Neural cell (in vitro differentiated cells): ENCODE data around the gene NT5C2. TPM values are rescaled to one million over a fixed set of nuclear protein-coding genes. Genes with fewer than 3 reads are reported as not detected.

Source experiments
- H2AFZ ChIP-seq: fragments of 200-600, 300-800 bp; sonication (generic), shearing (Covaris generic); 2 replicates; pipeline ENCODE4 v1.6.0; 2014; ENCODE audit warnings: low read depth, mild to moderate bottlenecking, antibody characterized with exemption, low read length, moderate library complexity
- H3F3A ChIP-seq: fragments of 200-600 bp; shearing (Covaris generic); 2 replicates; pipeline ENCODE4 v1.6.1; 2016; ENCODE audit warnings: mild to moderate bottlenecking, moderate library complexity, mixed read lengths, antibody characterized with exemption, low read length; ENCODE audit not compliant: insufficient read depth, poor library complexity, severe bottlenecking
- H3K27ac ChIP-seq: fragments of 200-600, 300-800 bp; sonication (generic), shearing (Covaris generic); 2 replicates; pipeline ENCODE4 v1.5.1; 2014; ENCODE audit warnings: mild to moderate bottlenecking, low read length, moderate library complexity
- H3K27me3 ChIP-seq: fragments of 300-800, 200-600 bp; sonication (generic), shearing (Covaris generic); 2 replicates; pipeline ENCODE4 v1.6.0; 2014; ENCODE audit warnings: mild to moderate bottlenecking, low read depth, low read length, moderate library complexity; ENCODE audit not compliant: insufficient read depth
- H3K36me3 ChIP-seq: fragments of 300-800, 200-600 bp; sonication (generic), shearing (Covaris generic); 2 replicates; pipeline ENCODE4 v1.5.1; 2014; ENCODE audit warnings: mild to moderate bottlenecking, antibody characterized with exemption, low read length, moderate library complexity; ENCODE audit not compliant: insufficient read depth
- H3K4me2 ChIP-seq: fragments of 300-800, 200-600 bp; sonication (generic), shearing (Covaris generic); 2 replicates; pipeline ENCODE4 v1.6.0; 2014; ENCODE audit warnings: mild to moderate bottlenecking, low read length
- H3K4me3 ChIP-seq: fragments of 300-800, 200-600 bp; sonication (generic), shearing (Covaris generic); 2 replicates; pipeline ENCODE4 v1.5.1; 2014; ENCODE audit warnings: mild to moderate bottlenecking, low read length, moderate library complexity
- H3K79me2 ChIP-seq: fragments of 200-600 bp; shearing (Covaris generic); replicated peaks from 2 replicates; pipeline ENCODE4 v1.6.0; 2014; ENCODE audit warnings: mild to moderate bottlenecking, low read length, moderate library complexity; ENCODE audit not compliant: insufficient read depth
- H3K9ac ChIP-seq: fragments of 300-800, 200-600 bp; sonication (generic), shearing (Covaris generic); 2 replicates; pipeline ENCODE4 v1.6.1; 2016; ENCODE audit warnings: mild to moderate bottlenecking, low read length, mixed read lengths
- H3K9me2 ChIP-seq: fragments of 200-600 bp; shearing (Covaris generic); 2 replicates; pipeline ENCODE4 v1.6.1; 2016; ENCODE audit warnings: mild to moderate bottlenecking, low read length, mixed read lengths; ENCODE audit not compliant: insufficient read depth
- H3K9me3 ChIP-seq: fragments of 200-600, 300-800 bp; sonication (generic), shearing (Covaris generic); 2 replicates; pipeline ENCODE4 v1.6.1; 2016; ENCODE audit warnings: mild to moderate bottlenecking, mixed run types, low read length, moderate library complexity, mixed read lengths
- H4K20me1 ChIP-seq: fragments of 200-600 bp; shearing (Covaris generic); 2 replicates; pipeline ENCODE4 v1.6.1; 2016; ENCODE audit warnings: mild to moderate bottlenecking, mixed run types; ENCODE audit not compliant: insufficient read depth
- EP300 ChIP-seq: fragments of 450-650 bp; conservative IDR thresholded peaks from 2 replicates; pipeline ENCODE4 v1.6.1; 2014; ENCODE audit warnings: antibody characterized with exemption, mild to moderate bottlenecking, moderate library complexity; ENCODE audit not compliant: poor library complexity, severe bottlenecking
- EZH2 ChIP-seq: fragments of 200-600, 300-800 bp; shearing (Covaris generic), sonication (generic); IDR thresholded peaks from 2 replicates; pipeline ENCODE4 v1.6.1; 2014; ENCODE audit warnings: antibody characterized with exemption, low read length, borderline replicate concordance, mild to moderate bottlenecking; ENCODE audit not compliant: insufficient read depth, poor library complexity, severe bottlenecking
- MXI1 ChIP-seq: fragments of 450-650 bp; conservative IDR thresholded peaks from 2 replicates; pipeline ENCODE4 v1.6.1; 2014; ENCODE audit warnings: antibody characterized with exemption, mild to moderate bottlenecking; ENCODE audit not compliant: poor library complexity, severe bottlenecking
- POLR2AphosphoS5 ChIP-seq: IDR thresholded peaks from 2 replicates; pipeline ENCODE4 v1.6.1; 2012
- RAD21 ChIP-seq: fragments of 450-650 bp; conservative IDR thresholded peaks from 2 replicates; pipeline ENCODE4 v1.6.1; 2014; ENCODE audit warnings: antibody characterized with exemption, mild to moderate bottlenecking, moderate library complexity
- REST ChIP-seq: IDR thresholded peaks from 2 replicates; pipeline ENCODE4 v1.6.1; 2012; ENCODE audit warnings: borderline replicate concordance
- SMC3 ChIP-seq: fragments of 450-650 bp; conservative IDR thresholded peaks from 2 replicates; pipeline ENCODE4 v1.6.1; 2014; ENCODE audit warnings: antibody characterized with exemption, mild to moderate bottlenecking, moderate library complexity; ENCODE audit not compliant: poor library complexity
- TAF1 ChIP-seq: IDR thresholded peaks from 2 replicates; pipeline ENCODE4 v1.6.1; 2012; ENCODE audit warnings: low read depth
- polyA plus RNA-seq: library from polyadenylated mRNA; depleted of rRNA; stranded (reverse); fragments of >200 nt; gene quantifications from 2 replicates; pipeline ENCODE4 v1.2.3, GENCODE V29; 2014
- TF ChIP-seq, protein P1 (sequence below): fragments of 450-650 bp; IDR thresholded peaks from 2 replicates; pipeline ENCODE4 v1.5.1; 2014; ENCODE audit warnings: antibody characterized with exemption, mild to moderate bottlenecking, moderate library complexity; ENCODE audit not compliant: poor library complexity, severe bottlenecking

Gene NT5C2
- polyA plus RNA-seq, 1 donor from 2014 or later: 190 TPM

DNA sequence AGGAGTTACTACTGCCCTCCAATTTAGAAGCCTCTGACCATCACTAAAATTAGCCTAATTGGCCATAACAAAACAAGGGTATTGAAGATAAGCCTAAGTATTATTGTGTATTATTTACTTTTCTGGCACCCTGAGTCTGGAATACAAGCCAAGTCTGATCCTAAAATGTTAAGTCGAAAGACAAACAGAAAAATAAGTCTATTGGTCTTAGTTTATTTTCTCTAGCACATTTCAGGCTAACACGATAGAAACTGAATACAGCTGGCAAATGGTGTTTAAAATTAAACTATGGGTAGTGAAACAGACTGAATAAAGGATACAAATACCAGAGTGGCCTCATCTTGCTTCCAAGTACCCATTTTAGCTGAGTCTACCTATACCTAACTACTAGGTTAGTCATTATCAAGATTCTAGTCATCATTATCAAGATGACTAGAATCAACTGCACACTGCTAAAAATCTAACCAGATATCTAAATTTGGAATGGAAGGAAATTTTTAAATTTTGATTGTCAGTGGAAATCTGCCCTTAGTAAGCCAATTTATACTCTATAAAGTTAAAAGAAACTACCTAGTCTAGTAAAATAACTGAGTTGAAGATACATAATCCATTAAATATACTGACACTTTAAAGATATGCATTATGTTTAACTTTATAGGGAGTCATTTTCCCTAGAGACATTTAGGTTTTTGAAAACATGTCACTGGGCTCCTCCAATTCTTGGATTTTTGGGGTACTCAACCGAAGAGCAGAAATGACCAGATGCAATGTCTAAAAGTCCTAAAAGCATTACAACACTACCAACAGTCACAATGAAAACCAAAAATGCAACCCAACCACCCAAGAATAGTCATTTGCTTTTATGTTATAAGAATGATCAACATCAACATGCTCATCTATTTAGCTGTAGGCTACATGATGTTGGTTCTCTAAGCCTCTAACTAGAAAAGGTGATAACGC is 80.9 kb downstream of the NT5C2 start:
- no peaks in the 10 kb centered on the region for H3F3A ChIP-seq
- H3K36me3 ChIP-seq: no peaks in the 10 kb centered on the region
- H3K79me2 ChIP-seq: peaks cover 3% of the 10 kb centered on the region
- H4K20me1 ChIP-seq: no peaks in the 10 kb centered on the region
- no peaks in the 10 kb centered on the region for H3K27me3 ChIP-seq
- H2AFZ ChIP-seq: no peak overlapping the region
- H3K27ac ChIP-seq: no peak overlapping the region
- H3K9ac ChIP-seq: no peak overlapping the region
- no peak overlapping the region for H3K4me3 ChIP-seq
- no peak for TF ChIP-seq RAD21
- TF ChIP-seq POLR2AphosphoS5: no peak
- TF ChIP-seq SMC3: no peak
- no peak for TF ChIP-seq TAF1
- no peak for TF ChIP-seq REST
- TF ChIP-seq EZH2: no peak
- TF ChIP-seq MXI1: no peak
- TF ChIP-seq EP300: no peak
- TF ChIP-seq, protein P1, sequence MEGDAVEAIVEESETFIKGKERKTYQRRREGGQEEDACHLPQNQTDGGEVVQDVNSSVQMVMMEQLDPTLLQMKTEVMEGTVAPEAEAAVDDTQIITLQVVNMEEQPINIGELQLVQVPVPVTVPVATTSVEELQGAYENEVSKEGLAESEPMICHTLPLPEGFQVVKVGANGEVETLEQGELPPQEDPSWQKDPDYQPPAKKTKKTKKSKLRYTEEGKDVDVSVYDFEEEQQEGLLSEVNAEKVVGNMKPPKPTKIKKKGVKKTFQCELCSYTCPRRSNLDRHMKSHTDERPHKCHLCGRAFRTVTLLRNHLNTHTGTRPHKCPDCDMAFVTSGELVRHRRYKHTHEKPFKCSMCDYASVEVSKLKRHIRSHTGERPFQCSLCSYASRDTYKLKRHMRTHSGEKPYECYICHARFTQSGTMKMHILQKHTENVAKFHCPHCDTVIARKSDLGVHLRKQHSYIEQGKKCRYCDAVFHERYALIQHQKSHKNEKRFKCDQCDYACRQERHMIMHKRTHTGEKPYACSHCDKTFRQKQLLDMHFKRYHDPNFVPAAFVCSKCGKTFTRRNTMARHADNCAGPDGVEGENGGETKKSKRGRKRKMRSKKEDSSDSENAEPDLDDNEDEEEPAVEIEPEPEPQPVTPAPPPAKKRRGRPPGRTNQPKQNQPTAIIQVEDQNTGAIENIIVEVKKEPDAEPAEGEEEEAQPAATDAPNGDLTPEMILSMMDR: no peak
- no peak overlapping the region for H3K4me2 ChIP-seq
- no peaks in the 10 kb centered on the region for H3K9me2 ChIP-seq
- no peaks in the 10 kb centered on the region for H3K9me3 ChIP-seq

DNA sequence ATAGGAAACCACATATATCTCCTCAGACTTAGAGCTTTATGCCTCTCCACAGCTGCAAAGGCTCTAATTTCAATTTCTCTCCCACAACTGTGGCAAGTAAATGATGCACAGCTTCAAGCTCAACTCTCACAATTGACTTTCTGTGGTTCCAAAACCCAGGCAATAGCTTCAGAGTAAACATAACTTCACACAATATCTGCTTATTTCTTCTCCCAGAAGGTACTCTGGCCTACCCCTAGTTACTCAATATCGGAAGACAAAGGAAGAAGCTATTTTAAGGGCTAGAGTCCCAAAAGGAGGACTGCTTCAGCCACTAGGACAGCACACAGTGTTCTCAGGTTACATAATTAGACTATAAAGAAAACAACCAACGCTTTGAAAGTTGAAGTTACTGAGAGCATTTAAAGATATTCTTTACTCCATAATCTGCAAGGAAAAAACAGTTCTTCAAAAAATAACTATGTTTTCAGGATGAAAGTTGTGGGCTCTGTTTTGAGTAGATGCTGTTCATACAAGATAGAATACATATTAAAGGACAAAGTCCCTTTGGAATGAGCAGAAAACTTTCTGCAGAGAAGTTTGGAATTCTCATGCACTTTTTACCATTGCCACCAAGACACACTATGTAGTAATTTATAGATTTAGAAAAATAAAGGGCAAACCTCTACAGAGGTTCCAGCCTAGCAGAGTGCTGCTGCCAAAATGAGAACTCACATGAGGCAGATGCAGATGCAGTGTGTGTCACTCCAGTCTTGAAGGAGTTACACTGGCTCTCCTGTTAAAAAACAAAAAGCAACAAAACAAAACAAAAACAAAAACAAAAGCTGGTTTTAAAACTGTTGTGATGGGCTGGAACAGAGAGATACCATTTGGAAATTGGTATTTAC is 81.8 kb downstream of the NT5C2 start:
- Histone ChIP-seq H3K79me2 (peaks cover 3% of the 10 kb centered on the region), H3K27ac (no peak overlapping the region), H3K36me3 (no peaks in the 10 kb centered on the region), H3K9me3 (no peaks in the 10 kb centered on the region), H3K9me2 (no peaks in the 10 kb centered on the region), H4K20me1 (no peaks in the 10 kb centered on the region), H3K9ac (no peak overlapping the region), H3K27me3 (no peaks in the 10 kb centered on the region), H2AFZ (no peak overlapping the region), H3K4me2 (no peak overlapping the region), H3K4me3 (no peak overlapping the region), H3F3A (no peaks in the 10 kb centered on the region)
- TF ChIP-seq MXI1: no peak
